ENCODE results near the gene DLG2. TPM values are rescaled to one million over a fixed set of nuclear protein-coding genes. Genes with fewer than 3 reads are reported as not detected.
A peak's percentile ranks its signal among the peaks of the same experiment; 100 is the strongest.

The DLG2 gene
- total RNA-seq, 1 donor from 2014 or later = 0.17 TPM

DNA sequence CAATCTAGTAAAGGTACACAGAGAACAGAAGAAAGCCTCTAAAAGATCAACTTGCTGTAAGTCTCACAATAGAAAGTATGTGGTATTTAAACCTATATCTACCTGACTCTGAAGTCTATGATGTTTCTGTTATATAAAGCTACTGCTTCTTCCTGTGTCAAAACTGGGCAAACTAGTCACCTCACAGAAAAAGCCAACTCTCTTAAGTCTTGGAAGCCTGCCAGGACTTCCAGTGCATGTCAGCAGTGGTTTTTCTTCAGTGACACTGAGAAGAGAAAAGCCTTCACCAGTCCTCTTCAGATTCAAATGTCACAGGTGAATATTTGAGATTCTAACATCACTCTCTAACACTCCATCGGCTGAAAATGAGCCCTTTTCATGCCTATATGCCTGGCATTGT is 808.0 kb downstream of the DLG2 start:
- no peak for DNase-seq (ENCODE audit: low read depth)
- TF ChIP-seq, protein P1, sequence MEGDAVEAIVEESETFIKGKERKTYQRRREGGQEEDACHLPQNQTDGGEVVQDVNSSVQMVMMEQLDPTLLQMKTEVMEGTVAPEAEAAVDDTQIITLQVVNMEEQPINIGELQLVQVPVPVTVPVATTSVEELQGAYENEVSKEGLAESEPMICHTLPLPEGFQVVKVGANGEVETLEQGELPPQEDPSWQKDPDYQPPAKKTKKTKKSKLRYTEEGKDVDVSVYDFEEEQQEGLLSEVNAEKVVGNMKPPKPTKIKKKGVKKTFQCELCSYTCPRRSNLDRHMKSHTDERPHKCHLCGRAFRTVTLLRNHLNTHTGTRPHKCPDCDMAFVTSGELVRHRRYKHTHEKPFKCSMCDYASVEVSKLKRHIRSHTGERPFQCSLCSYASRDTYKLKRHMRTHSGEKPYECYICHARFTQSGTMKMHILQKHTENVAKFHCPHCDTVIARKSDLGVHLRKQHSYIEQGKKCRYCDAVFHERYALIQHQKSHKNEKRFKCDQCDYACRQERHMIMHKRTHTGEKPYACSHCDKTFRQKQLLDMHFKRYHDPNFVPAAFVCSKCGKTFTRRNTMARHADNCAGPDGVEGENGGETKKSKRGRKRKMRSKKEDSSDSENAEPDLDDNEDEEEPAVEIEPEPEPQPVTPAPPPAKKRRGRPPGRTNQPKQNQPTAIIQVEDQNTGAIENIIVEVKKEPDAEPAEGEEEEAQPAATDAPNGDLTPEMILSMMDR (conservative IDR thresholded peaks at IDR 0.05; ENCODE audit: low read depth, low read length) = no peak
- H3K4me3 ChIP-seq (ENCODE audit: low read depth, low read length) = no peak overlapping the region

- TF ChIP-seq, protein P1 (conservative IDR thresholded peaks at IDR 0.05; ENCODE audit: low read depth, low read length) = no peak
- DNase-seq (ENCODE audit: low read depth) = no peak
Measured at GRCh38 chr11:84817998-84818397, 809.1 kb downstream of the DLG2 start.

DNA sequence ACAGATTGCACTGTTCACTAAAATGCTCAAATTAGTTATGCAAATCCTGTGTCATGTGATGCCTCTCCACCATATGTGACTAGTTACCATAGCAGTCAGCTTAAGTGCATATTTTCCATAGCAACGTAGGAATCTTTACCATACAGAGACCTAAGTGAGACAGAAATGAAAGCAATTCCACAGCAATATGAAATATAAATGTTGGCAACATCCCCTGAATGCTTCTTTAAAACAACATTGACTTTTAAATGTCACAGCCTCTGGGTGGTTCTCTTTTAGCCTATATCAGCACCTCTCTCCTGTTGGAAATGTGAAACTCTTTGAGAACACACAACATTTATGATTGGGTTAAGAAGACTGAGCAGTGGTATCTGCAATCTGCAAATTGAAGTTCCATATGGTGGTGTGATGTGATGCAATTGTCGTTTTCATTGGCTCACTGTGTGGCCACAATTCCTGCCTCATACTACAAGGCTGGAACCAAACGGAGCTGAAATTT is 814.6 kb downstream of the DLG2 start:
- TF ChIP-seq, protein P1 (conservative IDR thresholded peaks at IDR 0.05; ENCODE audit: low read depth, low read length) = no peak
- no peak for DNase-seq (ENCODE audit: low read depth)
- H3K4me3 ChIP-seq (ENCODE audit: low read depth, low read length) = no peak overlapping the region

More at GRCh38 chr11:84817998-84818397, 809.1 kb downstream of the DLG2 start:
- no peak overlapping the region for H3K4me3 ChIP-seq (ENCODE audit: low read depth, low read length)

DNA sequence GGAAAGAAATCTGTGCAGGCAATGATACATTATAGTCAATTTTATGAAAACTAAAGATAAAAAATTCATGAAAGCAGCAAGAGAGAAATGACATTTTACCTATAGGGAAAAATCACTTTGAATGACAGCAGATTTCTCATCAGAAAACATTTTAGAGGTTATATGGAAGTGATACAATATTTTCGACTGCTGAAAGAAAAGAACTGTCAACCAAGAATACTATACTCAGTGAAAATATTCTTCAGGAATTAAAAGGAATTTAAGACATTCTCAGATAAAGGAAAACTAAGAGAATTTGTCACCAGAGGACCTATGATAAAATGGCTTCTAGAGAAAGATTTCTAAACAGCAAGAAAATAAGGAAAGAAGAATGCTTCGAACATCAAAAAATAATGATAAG is 820.8 kb downstream of the DLG2 start:
- no peak overlapping the region for H3K4me3 ChIP-seq (ENCODE audit: low read depth, low read length)
- TF ChIP-seq, protein P1 (conservative IDR thresholded peaks at IDR 0.05; ENCODE audit: low read depth, low read length) = no peak
- DNase-seq (ENCODE audit: low read depth) = no peak

GRCh38 chr11:84804041-84804440 is 823.1 kb downstream of the DLG2 start:
- H3K4me3 ChIP-seq (ENCODE audit: low read depth, low read length) = no peak overlapping the region
- TF ChIP-seq, protein P1 (conservative IDR thresholded peaks at IDR 0.05; ENCODE audit: low read depth, low read length) = no peak
- DNase-seq (ENCODE audit: low read depth) = no peak

DNA sequence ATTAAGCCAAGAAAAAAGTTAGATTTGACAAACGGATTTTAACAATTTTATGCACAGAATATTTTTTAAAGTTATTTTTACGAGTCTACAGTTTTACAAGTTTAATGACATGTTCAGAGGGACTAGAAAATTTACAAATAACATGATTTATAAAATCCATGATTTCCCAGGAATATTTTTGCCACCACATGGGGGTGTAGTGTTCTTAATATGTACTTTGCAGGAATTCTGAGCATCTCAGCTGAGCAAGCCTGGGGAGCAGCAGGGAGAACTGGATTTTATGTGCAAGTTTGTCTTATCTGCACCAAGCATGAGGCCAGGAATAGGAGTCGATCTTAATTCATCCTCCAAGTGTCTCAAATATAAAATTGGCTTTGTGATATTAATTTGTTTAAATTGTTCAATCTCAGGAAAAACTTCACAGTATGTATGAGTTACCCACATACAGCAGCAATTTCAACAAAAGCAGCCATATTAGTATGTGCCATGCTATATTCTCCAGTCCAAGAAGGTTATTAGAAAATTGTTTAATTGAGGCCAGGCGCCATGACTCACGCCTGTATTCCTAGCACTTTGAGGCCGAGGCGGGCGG is 826.3 kb downstream of the DLG2 start:
- TF ChIP-seq, protein P1 (conservative IDR thresholded peaks at IDR 0.05; ENCODE audit: low read depth, low read length) = peak; percentile 55
- DNase-seq (ENCODE audit: low read depth) = no peak

GRCh38 chr11:84799112-84799511 is 828.0 kb downstream of the DLG2 start:
- no peak overlapping the region for H3K4me3 ChIP-seq (ENCODE audit: low read depth, low read length)
- TF ChIP-seq, protein P1 (conservative IDR thresholded peaks at IDR 0.05; ENCODE audit: low read depth, low read length) = no peak
- DNase-seq (ENCODE audit: low read depth) = no peak

More for the DNA sequence above, 826.3 kb downstream of the DLG2 start:
- H3K4me3 ChIP-seq (ENCODE audit: low read depth, low read length) = no peak overlapping the region

Data from epithelial cell of proximal tubule (primary cell).